ENCODE data around the gene WDR88. TPM values are rescaled to one million over a fixed set of nuclear protein-coding genes. Genes with fewer than 3 reads are reported as not detected.

Gene WDR88
- total and polyA plus RNA-seq, 2 experiments from 2014 or later = not detected

DNA sequence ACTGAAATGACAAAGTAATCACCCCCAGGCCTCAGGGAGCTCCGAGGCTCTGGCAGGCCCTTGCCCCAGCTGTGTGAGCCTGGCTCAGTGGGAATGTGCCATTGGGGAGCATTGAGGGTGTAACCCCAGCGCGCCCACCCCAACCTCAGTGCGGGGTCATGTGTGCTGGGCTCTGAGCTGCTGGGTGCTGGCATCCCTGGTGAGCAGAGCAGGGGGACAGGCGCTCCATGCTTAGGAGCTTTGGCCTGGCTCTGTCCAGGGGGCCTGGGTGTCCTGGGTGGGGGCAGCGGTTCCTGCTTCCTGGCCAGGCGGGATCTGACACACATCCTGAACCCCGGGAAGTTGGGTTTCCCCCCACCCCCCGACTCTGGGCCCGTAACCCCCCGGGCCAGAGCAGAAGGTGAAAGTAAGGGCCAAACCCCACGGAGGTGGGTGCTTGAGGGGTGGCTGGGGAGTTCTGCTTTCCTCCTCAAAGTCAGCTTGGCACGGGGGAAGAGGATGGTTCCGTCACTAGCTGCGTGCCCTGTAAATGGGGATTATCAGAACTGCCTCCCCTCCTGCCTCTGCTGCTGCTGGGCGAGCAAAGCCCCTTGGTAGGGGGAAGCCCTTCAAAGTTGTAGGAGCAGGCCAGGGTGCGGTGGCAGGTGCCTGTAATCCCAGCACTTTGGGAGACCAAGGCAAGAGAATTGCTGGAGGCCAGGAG lies 63.9 kb downstream of the WDR88 start:
- no peaks in the 10 kb centered on the region; the same call in 2 of the 3 replicates for H3K9me3 Mint-ChIP-seq
- Histone ChIP-seq H2AFZ (no peak overlapping the region), H3K4me3 (peak overlapping the region; percentile 69), H3K27ac (ENCODE audit: low read depth) (no peak overlapping the region), H3K4me2 (peak overlapping the region; percentile 89), H4K20me1 (replicated peaks; ENCODE audit: insufficient read depth) (peaks cover 4% of the 10 kb centered on the region; the same call in 1 of the 2 replicates), H3K36me3 (ENCODE audit: insufficient read depth) (no peaks in the 10 kb centered on the region), H3K27me3 (ENCODE audit: insufficient read depth) (peaks cover 23% of the 10 kb centered on the region), H3K9me2 (ENCODE audit: insufficient read depth) (no peaks in the 10 kb centered on the region), H3K4me1 (ENCODE audit: insufficient read depth) (peaks cover 5% of the 10 kb centered on the region; the same call in 1 of the 2 replicates), H3K79me2 (replicated peaks; ENCODE audit: insufficient read depth) (no peaks in the 10 kb centered on the region), H3F3A (replicated peaks; ENCODE audit: low read depth) (no peaks in the 10 kb centered on the region)
- TF ChIP-seq ETS1 (IDR thresholded peaks at IDR 0.05) (no peak), CREB1 (CRISPR knock-in tag; IDR thresholded peaks at IDR 0.05; ENCODE audit: low read depth) (no peak), JUNB (IDR thresholded peaks at IDR 0.05; ENCODE audit: unreplicated experiment) (no peak), CTCF (conservative IDR thresholded peaks at IDR 0.05; ENCODE audit: low read depth in 2 of 2) (no peak)
- H3K4me1 Mint-ChIP-seq = no peaks in the 10 kb centered on the region
- DNase-seq (ENCODE audit: low spot score) (no peak), ATAC-seq (peak; percentile 12)
- H3K27me3 Mint-ChIP-seq (ENCODE audit: insufficient read depth, low read depth, poor library complexity) = peaks cover 20% of the 10 kb centered on the region
- no peaks in the 10 kb centered on the region; the same call in 1 of the 3 replicates for H3K36me3 Mint-ChIP-seq (ENCODE audit: low read depth)
- peak overlapping the region; percentile 78 for H3K4me3 Mint-ChIP-seq
- H3K27ac Mint-ChIP-seq = no peak overlapping the region

- Histone ChIP-seq H3F3A (replicated peaks; ENCODE audit: low read depth) (no peaks in the 10 kb centered on the region), H4K20me1 (replicated peaks; ENCODE audit: insufficient read depth) (peaks cover 4% of the 10 kb centered on the region; the same call in 1 of the 2 replicates), H3K4me1 (ENCODE audit: insufficient read depth) (peaks cover 5% of the 10 kb centered on the region; the same call in 1 of the 2 replicates), H3K27ac (ENCODE audit: low read depth) (no peak overlapping the region), H3K4me3 (no peak overlapping the region), H3K4me2 (no peak overlapping the region), H3K79me2 (replicated peaks; ENCODE audit: insufficient read depth) (no peaks in the 10 kb centered on the region), H3K36me3 (ENCODE audit: insufficient read depth) (no peaks in the 10 kb centered on the region), H3K9me2 (ENCODE audit: insufficient read depth) (no peaks in the 10 kb centered on the region), H2AFZ (no peak overlapping the region), H3K27me3 (ENCODE audit: insufficient read depth) (peaks cover 23% of the 10 kb centered on the region)
- TF ChIP-seq EZH2 (IDR thresholded peaks at IDR 0.05; ENCODE audit: low read depth, unreplicated experiment) (no peak), CREB1 (CRISPR knock-in tag; IDR thresholded peaks at IDR 0.05; ENCODE audit: low read depth) (no peak), ETS1 (IDR thresholded peaks at IDR 0.05) (no peak), CTCF (conservative IDR thresholded peaks at IDR 0.05; ENCODE audit: low read depth in 2 of 2) (no peak), POLR2AphosphoS5 (IDR thresholded peaks at IDR 0.05; ENCODE audit: low read depth) (no peak), ZNF114 (CRISPR knock-in tag; IDR thresholded peaks at IDR 0.05) (no peak), ZNF331 (CRISPR knock-in tag; IDR thresholded peaks at IDR 0.05; ENCODE audit: low read depth) (no peak)
- TF ChIP-seq, protein P1, sequence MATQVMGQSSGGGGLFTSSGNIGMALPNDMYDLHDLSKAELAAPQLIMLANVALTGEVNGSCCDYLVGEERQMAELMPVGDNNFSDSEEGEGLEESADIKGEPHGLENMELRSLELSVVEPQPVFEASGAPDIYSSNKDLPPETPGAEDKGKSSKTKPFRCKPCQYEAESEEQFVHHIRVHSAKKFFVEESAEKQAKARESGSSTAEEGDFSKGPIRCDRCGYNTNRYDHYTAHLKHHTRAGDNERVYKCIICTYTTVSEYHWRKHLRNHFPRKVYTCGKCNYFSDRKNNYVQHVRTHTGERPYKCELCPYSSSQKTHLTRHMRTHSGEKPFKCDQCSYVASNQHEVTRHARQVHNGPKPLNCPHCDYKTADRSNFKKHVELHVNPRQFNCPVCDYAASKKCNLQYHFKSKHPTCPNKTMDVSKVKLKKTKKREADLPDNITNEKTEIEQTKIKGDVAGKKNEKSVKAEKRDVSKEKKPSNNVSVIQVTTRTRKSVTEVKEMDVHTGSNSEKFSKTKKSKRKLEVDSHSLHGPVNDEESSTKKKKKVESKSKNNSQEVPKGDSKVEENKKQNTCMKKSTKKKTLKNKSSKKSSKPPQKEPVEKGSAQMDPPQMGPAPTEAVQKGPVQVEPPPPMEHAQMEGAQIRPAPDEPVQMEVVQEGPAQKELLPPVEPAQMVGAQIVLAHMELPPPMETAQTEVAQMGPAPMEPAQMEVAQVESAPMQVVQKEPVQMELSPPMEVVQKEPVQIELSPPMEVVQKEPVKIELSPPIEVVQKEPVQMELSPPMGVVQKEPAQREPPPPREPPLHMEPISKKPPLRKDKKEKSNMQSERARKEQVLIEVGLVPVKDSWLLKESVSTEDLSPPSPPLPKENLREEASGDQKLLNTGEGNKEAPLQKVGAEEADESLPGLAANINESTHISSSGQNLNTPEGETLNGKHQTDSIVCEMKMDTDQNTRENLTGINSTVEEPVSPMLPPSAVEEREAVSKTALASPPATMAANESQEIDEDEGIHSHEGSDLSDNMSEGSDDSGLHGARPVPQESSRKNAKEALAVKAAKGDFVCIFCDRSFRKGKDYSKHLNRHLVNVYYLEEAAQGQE (IDR thresholded peaks at IDR 0.05; ENCODE audit: unreplicated experiment) = no peak
- Mint-ChIP-seq H3K36me3 (ENCODE audit: low read depth) (no peaks in the 10 kb centered on the region; the same call in 1 of the 3 replicates), H3K9me3 (no peaks in the 10 kb centered on the region; the same call in 2 of the 3 replicates), H3K4me3 (peak overlapping the region; percentile 32; the same call in 1 of the 3 replicates), H3K4me1 (no peaks in the 10 kb centered on the region), H3K27me3 (ENCODE audit: insufficient read depth, low read depth, poor library complexity) (peaks cover 22% of the 10 kb centered on the region), H3K27ac (no peak overlapping the region)
- no peak for ATAC-seq
- no peak for DNase-seq (ENCODE audit: low spot score)
Measured at GRCh38 chr19:33196446-33197193, 64.7 kb downstream of the WDR88 start.
